A204.1 (cell line): Measurements from ENCODE around the gene NEURL2.
"Not testable (repeated sequence)": the region's sequence is repeated elsewhere in the genome, so short reads cannot be mapped to it uniquely, and the experiment has no call there.

Source experiments
- FAIRE-seq: peaks from 2 replicates; lab custom pipeline; 2012; peaks lifted over from hg19 to GRCh38; lab: Jason Lieb, UNC

NEURL2 gene

DNA sequence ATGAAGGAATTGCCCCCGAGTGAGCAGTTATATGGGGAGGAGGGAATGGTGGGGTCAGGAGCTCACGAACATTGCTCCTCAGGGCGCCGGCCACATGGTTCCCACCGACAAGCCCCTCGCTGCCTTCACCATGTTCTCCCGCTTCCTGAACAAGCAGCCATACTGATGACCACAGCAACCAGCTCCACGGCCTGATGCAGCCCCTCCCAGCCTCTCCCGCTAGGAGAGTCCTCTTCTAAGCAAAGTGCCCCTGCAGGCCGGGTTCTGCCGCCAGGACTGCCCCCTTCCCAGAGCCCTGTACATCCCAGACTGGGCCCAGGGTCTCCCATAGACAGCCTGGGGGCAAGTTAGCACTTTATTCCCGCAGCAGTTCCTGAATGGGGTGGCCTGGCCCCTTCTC lies 7.3 kb upstream of the NEURL2 start:
- no peak for FAIRE-seq

- FAIRE-seq: no peak
Measured at GRCh38 chr20:45897692-45898091, 6.7 kb upstream of the NEURL2 start.

GRCh38 chr20:45897289-45897688 lies 6.3 kb upstream of the NEURL2 start:
- no peak for FAIRE-seq

DNA sequence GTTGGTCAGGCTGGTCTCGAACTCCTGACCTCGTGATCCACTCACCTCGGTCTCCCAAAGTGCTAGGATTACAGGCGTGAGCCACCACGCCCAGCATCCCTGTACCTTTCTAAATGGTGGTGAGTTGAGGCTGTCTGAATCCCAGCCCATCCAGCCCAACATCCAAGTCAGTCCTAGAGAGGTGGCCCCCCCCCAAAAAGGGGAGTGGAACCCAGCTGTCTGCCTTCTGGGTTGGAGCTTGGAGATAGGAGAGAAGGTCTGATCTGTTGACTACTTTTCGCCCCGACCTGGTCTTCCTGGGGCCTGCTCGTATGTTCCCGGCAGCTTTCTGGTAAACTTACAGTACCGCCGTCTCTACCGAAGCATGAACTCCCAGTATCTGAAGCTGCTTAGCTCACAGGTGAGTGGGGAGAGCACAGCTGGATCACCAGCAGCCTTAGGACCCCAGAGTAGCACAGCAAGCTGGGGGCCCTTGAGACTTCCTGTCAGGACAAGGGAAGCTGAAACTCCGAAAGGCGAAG lies 5.7 kb upstream of the NEURL2 start:
- FAIRE-seq: no peak

GRCh38 chr20:45894797-45895196 lies 3.8 kb upstream of the NEURL2 start:
- FAIRE-seq: no peak

- no peak for FAIRE-seq
Measured at GRCh38 chr20:45893831-45894230, 2.8 kb upstream of the NEURL2 start.

- no peak for FAIRE-seq
Measured at GRCh38 chr20:45892828-45893500, 2.0 kb upstream of the NEURL2 start.

DNA sequence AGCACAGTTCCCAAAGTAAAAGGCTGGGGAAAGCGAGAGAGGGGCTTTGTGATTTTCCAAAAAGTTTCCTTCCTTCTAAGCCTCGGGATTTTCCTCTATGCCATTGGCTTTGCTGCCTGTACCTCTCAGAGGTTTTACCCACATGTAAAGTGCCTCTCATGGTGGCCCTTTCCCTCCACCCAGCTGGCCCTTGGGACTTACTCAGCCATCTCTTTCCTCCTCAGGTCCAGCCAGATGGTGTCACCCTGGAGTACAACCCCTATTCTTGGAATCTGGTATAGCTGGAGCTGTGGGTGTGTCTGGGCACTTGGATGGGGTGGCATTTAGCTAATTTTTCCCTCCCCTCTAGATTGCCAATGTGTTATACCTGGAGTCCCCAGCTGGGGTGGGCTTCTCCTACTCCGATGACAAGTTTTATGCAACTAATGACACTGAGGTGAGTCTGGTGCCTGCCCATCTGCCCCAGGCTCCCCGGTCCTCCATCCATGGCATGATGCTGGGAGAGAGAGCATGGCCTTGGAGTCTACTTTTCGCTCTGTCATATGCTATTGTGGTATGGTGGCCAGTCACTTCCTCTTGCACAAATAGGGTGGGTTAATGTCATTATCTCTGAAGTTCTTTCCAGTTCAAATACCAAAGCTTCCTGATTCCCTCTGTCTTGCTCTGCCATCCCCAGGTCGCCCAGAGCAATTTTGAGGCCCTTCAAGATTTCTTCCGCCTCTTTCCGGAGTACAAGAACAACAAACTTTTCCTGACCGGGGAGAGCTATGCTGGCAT lies 1.2 kb upstream of the NEURL2 start:
- no peak for FAIRE-seq

DNA sequence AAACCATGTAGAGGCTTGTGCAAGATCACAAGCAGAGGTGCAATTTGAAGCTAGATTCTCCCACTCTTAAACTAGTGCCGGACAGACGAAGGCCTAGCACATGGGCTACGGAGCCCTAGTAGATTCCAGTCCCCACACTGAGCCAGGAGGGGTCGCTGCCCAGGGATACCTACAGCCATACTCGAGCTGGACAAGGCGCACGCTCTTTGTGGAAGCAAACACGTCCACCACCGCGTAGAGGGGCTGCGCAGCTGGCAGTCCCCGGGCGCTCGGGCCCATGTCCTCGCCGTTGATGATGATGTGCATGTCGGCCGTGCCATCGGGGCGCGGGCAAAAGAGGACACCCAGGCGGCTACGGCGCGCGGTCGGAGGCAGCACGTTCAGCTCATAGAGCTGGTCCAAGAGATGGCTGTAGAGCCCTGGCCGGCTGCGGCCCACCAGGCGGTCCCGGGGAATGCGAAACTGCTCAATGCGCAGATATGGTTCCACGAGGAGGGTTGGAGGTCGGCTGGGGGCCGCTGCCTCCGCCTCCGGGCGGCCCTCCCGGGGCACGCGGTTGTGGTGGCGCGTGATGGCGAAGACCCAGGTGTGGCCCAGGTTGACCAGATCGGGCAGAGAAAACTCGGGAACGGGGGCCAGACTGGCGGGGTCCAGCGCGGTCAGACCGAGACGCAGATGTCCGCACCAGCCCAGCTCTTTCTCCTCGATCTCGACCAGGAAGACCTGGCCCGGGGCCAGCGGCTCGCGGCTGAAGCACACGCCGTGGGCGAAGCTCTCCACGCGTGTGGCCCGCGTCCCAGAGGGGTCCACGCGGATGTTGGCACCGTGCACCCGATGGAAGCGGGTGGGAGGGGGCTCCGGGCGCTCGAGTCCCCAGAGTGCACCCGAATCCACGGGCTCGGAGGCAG lies 677 bp downstream of the NEURL2 start:
- FAIRE-seq: no peak

GRCh38 chr20:45888681-45889080 lies 2.3 kb downstream of the NEURL2 start:
- FAIRE-seq: no peak

DNA sequence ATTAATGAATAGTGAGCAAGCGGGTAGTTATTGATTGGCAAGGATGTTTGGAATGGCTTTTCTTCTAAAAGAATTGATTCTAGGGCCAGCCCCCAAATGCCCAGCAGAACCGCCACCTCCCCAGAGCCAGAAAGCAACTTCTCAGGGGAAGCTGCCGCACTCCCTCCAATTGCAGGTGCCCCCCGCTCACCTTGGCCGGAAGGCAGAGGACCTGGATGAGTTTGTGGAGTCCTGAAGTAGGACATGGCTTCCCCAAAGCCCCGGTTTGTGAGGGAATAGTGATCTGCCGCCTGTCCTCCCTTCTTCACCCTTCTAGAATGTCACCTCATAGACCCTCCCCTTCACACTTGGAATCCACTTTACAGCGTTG lies 3.7 kb downstream of the NEURL2 start, which contains the start of gene SPATA25:
Gene SPATA25 (minus strand): TSS at position 277 of the 370 bp plus-strand sequence. CDS start 32 bp downstream, at position 245.
- no peak for FAIRE-seq

DNA sequence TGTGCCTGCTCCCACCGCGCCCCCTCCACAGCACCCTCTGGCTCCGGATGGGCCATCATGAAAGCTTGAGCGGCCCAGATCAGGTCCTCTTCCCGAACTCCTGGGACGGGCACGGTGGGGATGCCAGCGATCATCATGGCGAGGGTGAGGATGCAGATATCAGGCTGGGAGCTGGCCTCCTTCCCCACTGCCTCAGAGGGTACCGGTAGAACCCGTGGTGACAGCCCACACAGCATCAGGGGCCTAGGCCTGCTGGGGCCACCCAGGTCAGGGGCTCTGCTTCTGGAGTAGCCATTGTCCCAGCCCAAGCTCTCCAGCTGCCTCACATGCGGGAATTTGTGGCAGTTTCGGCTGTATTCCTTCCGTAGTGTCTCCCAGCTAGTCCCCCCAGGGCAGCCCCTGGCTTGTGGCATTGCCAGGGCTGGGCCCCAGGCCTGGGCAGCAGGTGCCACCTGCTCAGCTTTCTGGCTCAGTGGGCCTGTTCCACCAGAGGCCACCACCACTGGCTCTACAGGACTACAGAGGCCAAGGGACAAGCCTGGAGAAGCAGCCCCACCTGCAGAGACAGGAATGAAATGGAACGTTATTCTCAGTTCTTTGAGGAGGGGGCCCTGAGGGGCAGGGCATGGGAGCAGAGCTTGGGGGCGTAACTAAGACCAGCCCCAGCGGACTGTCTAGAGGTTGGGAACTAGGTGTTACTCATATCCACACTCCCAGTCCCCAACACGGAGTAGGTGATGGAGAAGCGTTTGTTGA lies 4.2 kb downstream of the NEURL2 start:
- no peak for FAIRE-seq

DNA sequence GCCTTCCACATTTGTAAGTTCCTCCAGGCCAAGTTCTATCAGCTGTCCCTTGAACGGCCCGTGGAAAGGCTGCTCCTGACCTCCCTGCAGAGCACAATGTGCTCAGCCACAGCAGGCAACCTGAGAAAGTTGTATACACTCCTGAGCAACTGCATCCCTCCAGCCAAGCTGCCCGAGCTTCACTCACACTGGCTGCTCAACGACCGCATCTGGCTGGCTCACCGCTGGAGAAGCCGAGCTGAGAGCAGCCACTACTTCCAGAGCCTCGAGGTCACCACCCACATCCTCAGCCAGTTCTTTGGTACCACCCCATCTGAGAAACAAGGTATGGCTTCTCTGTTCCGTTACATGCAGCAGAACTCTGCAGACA lies 7.9 kb downstream of the NEURL2 start:
- FAIRE-seq: no peak

GRCh38 chr20:45882469-45883099 lies 8.4 kb downstream of the NEURL2 start:
- FAIRE-seq: no peak

DNA sequence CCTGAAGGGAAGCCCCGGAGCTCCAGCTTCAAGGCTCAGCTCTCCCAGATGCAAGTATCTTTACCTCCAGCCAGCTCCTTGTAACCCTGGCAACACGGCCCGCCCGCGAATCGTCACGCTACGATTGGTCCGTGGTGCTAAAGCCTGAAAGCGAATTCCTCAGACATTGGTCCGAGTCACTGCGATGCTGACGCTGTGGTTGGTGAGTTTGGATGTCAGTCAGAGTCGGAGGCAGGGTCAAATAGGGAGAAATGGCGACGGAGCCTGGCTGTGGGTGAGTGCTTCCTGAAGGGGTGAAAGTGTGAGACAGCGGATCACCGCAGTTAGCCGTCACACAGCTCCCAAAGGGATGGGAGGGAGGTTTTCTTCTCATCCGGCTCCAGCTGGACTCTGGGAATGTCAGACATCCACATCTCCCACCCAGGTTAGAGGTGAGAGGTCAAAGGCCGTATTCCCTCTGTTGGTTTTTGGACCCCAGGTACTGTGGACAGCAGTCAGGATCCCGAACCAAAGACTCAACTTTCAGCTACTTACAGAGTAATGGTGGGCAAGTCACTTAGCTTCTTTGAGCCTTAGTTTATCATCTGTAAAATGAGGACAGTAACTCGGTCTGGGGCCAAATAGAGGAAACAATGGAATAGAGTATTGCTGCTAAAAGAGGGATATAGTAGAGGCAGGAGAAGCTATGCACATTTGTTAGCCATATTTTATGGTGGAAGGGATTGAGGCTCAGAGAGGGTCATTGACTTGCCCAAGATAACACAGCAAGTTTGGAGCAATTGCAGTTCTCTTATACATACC lies 9.8 kb downstream of the NEURL2 start, which contains the start of gene ZSWIM1:
Gene ZSWIM1 (plus strand): TSS at position 240 of the 801 bp plus-strand sequence. CDS start 1,366 bp downstream, outside the sequence.
- FAIRE-seq: peak; percentile 96

- no peak for FAIRE-seq
Measured at GRCh38 chr20:45878076-45878761, 12.8 kb downstream of the NEURL2 start.

DNA sequence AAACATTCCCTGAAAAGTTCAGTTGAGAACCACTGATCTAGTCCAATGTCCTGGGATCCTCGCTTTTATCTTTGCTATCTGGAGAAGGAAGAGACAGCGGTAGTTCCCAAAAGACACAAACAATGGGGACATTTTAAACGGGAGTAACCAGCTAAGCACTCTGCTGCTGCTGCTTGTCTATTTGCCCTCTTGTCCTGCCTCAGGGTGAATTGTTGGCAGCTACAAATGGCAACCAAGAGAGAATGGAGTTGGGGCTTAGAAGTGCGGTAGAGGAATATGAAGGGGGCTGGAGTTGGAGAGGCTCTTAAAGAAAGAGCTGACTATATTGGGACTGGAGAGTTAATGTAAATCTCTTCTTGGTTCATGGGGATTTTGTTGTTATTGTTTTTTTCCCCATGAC lies 16.4 kb downstream of the NEURL2 start:
- FAIRE-seq: no peak

GRCh38 chr20:45874104-45874481 lies 16.9 kb downstream of the NEURL2 start:
- not testable (repeated sequence) for FAIRE-seq

- FAIRE-seq: no peak
Measured at GRCh38 chr20:45873409-45874103, 17.5 kb downstream of the NEURL2 start.
